HG03575 (cell line): ENCODE measurements around the gene GUCD1.

Source experiments
- ATAC-seq: cut with Tn5 transposase; IDR thresholded peaks from one replicate; pipeline ENCODE4 v1.9.1; 2021; ENCODE audit not compliant: unreplicated experiment, insufficient number of reproducible peaks, low FRiP score; ENCODE audit errors: extremely low read depth

Gene GUCD1

DNA sequence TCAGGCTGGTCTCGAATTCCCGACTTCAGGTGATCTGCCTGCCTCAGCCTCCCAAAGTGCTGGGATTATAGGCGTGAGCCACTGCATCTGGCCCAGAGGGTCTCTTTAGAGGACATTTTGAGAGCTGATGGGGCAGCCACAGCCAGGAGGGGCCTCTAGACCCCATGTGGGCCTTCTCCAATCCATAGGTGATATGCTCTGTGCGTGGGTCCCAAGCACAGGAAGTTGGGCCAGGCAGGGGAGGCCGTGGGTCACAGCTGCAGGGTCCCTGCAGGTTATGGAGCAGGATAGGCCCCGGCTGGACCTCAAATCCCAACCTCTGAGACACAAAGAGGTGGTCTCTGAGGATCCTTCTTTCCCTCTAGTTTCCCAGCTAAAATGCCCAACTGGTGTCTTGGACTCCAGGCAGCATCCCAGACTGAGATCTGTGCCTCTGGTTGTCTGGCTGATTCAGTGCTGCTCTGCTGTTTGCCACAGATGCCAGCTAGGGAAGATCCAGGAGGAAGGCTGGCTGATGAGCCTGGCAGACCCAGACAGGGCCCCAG is 36.4 kb upstream of the GUCD1 start:
- no peak for ATAC-seq

DNA sequence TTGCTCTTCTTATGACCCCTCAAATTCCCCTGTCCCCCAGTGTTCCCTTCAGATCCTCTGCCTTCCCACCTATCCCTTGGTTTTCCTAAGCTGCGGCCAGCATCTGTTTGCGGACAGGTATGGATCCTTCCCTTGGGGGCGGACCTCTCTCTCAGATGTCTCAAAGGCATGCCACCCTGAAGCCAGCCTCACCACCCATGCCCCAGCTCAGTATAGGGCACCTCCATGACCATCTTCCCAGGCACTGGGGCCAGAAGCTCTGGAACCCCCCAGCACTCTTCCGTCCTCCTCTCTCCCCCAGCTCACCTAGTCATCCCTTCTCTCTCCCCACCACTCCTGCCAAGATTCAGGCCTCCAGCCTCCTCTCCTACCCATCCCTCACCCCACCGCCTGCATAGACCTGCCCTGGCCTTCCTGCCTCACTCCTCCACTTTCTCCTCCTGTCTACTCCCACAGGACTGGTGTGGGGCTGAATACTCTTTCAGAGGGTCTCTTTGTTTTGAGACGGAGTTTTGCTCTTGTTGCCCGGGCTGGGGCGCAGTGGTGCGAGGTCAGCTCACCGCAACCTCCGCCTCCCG is 35.7 kb upstream of the GUCD1 start:
- ATAC-seq, result no peak

DNA sequence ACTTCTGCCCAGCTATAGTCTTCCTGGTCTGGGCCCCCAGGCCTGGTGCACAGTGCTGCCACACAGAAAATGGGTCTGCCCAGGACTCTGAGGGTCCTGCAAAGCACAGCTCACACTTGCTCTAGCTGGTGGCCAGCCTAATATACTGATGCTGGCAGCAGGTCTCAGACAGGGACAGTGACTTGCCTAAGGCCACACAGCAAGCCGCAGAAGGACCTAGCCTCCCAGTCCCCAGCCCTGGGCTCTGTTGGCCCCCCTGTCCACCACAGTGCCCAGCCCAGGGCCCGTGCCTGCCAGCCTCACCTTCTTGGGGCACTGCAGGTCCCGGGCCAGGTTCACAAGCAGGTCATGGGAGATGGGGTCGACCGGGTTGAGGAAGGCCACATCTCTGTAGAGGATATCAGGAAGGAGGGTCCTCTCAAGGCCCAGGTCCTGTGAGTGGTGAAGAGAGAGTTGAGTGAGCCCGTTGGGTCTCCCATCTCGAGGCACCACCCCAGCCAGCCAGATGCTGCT is 34.6 kb upstream of the GUCD1 start:
- no peak for ATAC-seq

DNA sequence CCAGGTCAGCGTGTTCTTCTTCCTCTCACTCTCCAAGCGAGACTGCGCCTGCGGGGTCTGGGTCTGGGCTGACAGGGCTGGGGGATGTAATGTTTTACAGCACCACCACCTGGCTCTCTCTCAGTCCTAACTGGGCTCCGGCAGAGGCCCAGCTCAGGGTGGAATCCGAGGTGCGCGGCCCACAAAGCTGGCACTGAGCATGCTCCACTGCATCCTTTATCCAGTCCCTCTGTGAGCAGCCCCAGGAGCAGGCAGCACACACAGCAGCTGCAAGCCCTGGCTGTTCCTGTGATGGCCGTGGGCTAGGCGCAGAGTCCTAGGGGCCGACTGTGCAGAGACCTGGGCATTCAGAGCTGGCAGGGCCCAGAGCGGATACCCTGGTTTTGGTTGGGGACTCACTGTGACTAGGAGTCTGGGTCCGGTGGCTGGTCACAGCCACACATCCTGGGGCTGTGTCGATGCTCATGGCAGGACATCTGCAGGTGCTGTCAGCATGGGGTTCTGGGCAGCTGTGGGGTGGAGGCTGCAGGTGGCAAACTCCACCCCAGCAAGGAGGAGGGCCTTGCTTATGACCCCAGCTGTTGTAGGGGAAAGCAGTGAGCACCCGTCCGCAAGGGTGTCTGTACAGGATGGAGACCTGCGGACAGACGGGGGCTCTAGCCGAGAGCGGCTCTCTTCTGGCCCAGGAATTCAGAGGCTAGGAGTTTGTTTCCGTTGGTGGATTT is 34.0 kb upstream of the GUCD1 start:
- ATAC-seq, result no peak

DNA sequence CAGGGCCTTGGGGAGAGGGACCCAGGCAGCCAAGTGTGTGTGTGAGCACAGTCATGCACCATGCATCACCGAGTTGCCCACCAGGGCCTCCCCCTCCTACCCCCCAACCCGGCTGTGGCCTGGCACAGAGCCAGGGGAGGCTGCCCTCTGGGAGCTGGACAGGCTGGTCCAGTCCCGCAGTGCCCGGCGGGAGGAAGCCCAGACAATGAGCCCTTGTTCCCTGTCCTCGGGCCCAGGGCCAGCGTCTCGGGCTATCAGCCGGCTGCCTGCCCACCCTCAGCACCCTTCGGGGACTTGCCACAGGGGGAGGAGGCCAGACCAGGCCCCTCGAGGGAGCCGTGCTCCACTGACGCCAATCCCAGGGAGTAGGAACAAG is 33.4 kb upstream of the GUCD1 start:
- no peak for ATAC-seq

DNA sequence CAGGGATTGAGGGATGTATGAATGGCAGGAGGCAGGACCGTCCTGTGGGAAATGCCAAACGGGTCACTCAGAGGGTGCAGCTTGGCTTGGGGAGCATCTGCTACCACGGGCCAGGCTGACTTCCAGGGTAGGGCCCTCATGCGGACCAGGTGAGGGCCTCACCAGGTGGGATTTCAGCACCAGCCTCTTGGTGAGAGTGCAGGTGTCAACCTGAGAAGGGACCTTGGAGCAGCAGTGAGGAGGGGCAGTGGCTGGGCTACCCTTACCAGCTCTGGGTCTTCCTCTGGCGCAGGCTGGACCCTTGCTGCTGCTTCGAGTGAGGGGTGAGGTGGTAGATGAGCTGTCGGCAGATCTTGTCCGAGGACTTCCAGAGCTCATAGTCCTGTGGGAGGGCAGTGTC is 33.0 kb upstream of the GUCD1 start:
- ATAC-seq, result no peak

DNA sequence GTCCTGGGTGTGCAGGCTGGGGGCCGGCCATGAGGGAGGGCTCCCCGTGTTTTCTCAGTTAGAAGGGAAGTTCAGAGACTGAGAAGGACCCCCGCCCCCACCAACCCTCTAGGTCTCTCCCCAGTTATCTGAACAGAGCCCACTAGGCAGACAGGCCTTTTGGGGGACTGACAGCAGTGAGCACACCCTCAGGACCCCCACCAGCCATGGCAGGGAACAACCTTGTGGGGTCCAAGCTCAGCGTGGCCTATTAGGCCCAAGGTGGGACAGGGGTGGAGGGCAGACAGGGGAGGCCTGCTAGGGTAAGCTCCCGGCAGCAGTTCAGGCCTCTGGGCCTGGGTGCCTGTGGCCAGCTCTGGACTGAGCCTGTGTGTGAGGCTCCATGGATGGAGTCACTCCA is 32.3 kb upstream of the GUCD1 start:
- ATAC-seq, result no peak

DNA sequence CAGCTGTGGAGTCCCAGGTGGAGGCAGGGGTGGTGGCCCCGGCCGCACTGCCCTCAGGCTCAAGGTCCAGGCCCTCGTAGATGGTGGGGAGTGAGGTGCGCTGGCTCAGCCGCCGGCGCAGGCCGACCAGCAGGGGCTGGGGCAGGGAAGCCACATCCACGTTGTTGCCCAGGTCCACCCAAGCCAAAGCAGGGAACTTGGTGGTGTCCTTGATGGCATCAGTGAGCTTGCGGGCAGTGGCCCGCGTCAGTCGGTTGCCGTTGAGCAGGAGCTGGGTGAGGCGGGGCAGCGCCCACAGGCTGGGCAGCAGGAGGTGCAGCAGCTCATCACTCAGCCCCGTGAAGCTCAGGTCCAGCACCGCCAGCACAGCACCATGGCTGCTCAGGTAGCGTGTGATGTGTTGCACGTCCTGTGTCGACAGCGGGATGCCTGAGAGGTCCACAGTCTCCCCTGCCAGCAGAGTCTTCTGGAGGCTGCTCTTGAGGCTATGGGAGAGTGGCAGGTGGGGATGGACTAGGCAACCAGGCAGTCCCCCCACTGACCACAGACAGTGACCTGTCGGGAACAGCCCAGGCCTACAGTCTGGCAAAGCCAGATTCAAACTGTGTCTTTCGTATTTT is 31.1 kb upstream of the GUCD1 start:
- no peak for ATAC-seq

DNA sequence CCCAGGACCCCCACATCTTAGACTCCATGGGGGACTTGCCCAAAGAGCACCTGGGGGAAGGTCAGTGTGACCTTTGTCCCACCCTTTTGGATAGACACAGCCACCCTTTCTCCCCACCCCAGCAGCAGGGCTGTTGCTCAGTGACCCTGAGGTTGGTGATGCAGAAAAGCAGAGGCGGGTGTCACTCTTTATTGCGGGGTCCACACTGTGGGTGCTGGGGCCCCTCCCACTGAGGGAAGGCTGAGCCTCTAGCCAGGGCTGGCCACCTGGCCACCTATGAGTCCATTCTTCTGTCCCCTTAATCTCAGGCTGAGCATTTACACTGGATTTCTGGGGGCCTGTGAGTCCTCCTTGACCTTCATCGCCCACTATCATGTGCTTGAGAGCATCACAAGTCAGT is 30.5 kb upstream of the GUCD1 start:
- ATAC-seq, result no peak

DNA sequence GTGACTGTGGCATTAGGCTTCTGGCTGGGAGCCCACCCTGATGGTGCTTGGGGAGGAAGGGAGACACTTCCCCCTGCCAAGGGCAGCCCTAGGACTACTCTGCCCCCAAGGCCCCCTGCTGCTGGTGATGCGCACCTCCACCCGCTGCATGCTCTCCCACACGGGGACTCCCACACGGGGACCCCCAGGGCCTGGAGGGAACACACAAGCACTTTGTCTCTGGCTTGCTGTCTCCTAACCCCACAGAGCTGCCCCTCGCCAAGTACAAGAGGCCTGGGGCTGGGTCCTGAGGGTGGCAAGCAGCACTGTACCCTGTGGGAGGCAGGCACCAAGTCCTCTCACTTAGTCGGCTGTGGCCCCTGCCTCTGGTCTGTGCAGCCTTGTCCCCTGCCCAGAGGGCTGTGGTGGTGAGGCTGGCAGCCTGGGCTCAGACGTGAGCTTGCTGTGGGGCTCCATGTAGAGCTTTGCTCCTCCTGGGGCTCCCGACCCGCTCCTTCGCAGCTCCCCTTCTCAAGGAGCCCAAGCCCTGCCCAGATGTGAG is 30.0 kb upstream of the GUCD1 start:
- ATAC-seq, result no peak

DNA sequence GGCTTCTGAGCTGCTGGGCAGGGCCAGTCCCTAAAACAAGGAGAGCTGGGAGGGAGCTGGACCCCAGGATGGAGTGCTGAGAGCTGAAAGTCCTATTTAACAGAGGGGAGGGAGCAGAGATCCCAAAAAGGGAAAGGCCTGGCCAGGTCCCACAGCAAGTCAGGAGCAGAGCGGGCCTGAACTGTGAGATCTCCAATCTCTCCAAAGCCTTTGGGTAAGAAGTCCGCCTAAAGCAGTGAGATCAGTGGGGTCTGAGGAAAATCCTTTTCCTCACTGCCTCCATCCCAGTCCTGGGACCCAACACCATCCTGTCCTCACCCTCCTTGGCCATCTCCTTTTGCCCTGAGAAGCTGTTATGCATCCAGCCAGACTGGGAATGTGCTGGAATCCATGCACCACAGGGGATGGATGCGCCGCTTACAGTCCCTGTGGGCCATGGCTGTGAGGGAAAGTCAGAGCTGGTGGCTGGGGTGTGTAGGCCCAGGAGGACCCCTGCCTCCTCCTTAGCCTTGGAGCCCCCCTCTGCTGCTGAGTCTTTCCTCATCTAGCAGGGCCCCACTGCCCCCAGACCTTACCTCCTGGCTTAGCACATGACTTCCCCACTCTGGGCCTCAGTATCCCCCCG is 29.3 kb upstream of the GUCD1 start:
- no peak for ATAC-seq

DNA sequence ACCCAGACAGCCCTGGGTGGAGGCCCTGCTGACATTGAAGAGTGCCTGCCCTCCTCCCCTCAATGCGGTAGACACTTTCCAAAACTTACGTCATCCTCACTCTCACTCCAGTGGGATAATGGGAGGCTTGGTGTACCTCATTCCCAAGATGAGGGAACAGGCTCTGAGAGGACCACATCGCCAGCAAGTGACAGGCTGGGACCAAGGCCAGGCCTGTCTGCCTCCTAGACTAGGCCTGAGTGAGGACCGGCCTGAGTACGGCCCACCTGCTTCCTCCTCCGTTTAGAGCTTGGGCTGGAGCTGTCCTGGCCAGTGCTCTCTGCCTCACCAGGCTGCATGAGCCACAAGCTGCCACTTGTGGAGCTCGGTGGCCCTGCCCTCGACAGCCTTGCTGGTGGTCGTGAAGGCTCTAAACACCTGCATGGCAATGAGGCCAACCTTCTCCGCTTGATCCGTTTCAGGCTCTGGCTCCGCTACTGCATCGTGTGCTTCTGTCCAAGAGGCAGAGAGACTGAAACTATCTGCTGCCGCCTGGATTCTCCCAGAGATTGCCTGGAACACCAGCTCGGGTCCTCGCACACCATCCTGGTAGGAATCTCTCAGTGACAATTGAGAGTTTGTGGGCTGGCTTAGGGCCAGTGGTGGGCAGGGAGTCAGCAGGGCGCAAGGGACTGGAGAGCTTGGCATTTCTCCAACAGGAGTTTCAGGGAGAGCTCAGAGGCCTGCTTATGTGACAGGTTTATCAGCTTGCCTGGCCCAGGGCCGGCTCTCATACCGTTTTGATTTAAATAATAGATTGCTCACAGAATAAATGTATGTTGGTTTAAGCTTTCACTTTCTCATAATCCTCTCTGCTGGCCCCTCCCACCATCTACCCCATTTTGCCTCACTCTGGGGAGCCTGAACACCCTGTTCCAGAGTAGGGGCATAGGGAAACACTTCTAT is 28.6 kb upstream of the GUCD1 start:
- no peak for ATAC-seq

DNA sequence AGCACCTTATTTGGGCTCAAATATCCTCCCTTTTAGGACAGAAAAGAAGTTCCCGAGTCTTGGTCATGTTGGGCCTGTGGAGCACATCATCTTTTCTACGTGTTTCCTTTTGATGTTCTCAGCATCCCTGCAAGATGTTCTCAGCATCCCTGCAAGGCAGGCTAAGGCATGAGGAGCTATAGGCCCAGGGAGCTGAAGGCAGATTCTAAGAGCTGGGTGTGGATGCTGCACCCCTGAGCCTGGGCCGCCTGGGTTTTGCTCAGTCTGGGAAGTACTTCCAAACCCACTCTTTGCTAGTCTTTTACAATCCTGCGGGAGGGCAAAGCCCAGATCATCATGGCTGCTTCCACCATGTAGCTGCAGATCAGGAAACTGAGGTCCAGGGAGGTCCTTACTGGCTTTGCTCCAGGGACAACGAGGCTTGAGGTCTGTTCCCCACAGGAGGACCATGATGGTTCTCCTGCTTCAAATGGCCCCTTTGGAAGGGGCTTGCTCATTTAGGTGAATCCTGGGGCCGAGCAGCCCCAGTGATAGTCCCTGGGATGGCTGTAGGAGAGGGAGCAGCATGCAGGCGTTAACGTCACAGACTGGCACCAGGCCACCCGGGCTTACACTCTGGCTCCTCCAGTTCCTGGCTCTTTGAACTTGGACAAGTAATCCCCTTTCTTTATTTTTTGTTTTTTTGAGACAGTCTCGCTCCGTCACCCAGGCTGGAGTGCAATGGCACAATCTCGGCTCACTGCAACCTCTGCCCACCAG is 27.3 kb upstream of the GUCD1 start:
- no peak for ATAC-seq

DNA sequence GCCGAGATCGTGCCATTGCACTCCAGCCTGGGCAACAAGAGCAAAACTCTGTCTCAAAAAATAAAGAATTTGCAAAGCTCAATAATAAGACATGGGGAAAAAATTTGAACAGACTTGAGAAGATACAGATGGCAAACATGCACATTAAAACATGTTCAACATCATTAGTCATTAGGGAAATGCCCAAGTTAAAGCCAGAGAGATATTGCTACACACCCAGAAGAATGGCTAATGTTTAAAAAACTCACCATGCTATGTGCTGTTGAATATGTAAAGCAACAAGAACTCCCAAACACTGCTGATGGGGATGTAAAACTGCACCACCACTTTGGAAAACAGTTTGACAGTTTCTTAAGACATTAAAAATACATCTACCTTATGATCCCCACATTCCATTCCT is 25.3 kb upstream of the GUCD1 start:
- ATAC-seq, result no peak

DNA sequence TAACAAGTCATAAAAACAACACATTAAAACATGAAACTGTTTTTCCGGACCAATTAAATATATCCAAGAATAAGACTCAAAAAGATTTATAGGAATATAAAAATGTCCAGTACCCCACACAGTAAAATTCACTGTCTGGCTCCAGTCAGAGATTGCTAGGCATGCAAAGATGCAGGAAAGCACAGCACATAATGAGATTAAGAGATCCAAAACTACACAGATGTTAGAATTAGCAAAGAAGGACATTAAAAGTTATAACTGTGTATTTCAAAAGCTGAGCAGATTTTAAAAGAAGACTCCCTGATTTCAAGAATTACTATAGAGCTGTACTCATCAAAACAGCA is 24.3 kb upstream of the GUCD1 start:
- no peak for ATAC-seq

DNA sequence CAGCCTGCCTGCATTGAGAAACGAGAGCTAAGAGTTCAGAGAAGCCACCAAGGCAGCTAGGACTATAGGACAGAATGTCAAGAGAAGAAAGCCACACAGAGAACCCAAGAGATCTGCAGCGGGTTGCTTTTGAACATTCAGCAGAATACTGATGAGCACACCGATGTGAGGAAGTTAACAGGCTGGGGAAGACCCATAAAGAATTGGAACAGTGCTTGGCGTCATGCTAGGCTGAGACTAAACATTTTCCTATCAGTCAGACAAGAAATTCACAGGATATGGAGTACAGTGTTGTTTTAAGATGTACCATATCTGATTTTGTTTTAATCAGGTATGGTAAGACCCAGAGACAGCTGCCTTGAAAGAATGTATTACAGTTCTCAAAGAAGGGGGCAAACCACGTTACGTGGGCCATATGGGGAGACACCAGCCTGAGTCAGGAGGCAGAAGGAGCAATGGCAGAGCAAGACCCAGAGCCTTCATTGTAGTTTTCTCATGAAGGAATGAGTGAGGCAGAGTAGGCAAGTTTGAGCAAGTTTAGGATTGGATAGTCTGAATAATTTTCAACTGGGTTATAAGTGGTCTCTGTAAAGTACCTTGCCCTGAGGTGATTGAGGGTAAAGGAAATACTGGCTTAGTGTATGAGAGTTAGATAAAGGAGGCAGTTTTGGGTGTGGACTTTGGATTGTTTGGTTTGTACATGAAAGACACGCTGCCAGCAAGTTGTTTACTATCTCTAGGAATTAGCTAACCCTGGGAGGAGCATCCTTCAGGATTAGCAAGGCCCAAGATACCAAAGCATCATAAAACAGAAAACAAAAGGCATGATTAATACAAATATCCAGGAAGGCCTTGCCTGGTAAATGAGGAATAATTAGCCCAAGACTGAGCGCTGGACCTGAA is 23.7 kb upstream of the GUCD1 start:
- ATAC-seq, result no peak

DNA sequence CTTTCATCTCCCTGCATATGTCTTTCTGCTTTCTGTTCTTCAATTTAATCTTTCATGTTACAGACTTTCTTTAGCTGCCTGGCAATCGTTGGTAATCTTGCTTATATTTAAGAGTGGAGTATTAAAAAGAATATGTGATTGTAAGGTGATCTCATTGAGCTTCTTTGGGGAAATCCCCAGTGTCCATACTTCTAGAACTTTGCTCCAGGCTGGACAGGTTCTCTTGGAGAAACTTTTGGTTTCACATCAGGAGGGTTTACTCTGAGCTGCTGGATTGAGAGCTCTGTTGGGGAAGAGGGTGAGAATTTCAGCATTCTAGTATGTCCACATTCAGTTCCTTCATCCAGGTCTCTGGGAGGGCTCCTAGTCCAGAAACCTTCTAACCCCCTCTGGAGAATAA is 21.8 kb upstream of the GUCD1 start:
- ATAC-seq, result no peak
